BJ (cell line): ENCODE results near the gene CAMK2D. TPM values are rescaled to one million over a fixed set of nuclear protein-coding genes. Genes with fewer than 3 reads are reported as not detected.

Source experiments
- CTCF ChIA-PET: fragments of 350-600 bp; formaldehyde crosslinking; extraction: SDS; loops from one replicate; lab custom pipeline; 2021; ENCODE audit warnings: antibody characterized with exemption, inconsistent platforms; lab: Yijun Ruan, JAX
- POLR2A ChIA-PET: fragments of 300-600 bp; sonication (Branson Sonifier 250); formaldehyde crosslinking; extraction: SDS; loops from one replicate; lab custom pipeline; 2021; ENCODE audit warnings: antibody characterized with exemption; lab: Charles Lee
- DNase-seq: peaks from one replicate; pipeline ENCODE4 v3.0.0-alpha.2; 2011; ENCODE audit warnings: low read depth
- H3K27me3 ChIP-seq: 2 replicates; pipeline ENCODE4 v1.6.0; 2011; ENCODE audit warnings: low read length; ENCODE audit not compliant: control insufficient read depth, insufficient read depth
- H3K36me3 ChIP-seq: 2 replicates; pipeline ENCODE4 v1.5.1; 2011; ENCODE audit warnings: low read length; ENCODE audit not compliant: control insufficient read depth, insufficient read depth
- H3K4me3 ChIP-seq: 2 replicates; pipeline ENCODE4 v1.5.1; 2011; ENCODE audit warnings: low read depth, mild to moderate bottlenecking, control low read depth, low read length
- polyA plus RNA-seq: library from polyadenylated mRNA; depleted of rRNA; stranded (reverse); fragments of >200 nt; gene quantifications from 2 replicates; pipeline ENCODE4 v1.2.3, GENCODE V29; 2011
- TF ChIP-seq, protein P1 (sequence below): IDR thresholded peaks from 2 replicates; pipeline ENCODE4 v1.5.1; 2011; ENCODE audit warnings: low read depth, mild to moderate bottlenecking, control low read depth, inconsistent platforms, low read length, moderate library complexity; ENCODE audit not compliant: insufficient read depth

The CAMK2D gene
- polyA plus RNA-seq, 1 experiment: 41.8 TPM

GRCh38 chr4:113697429-113697828, 64.1 kb downstream of the CAMK2D start:
- CTCF ChIA-PET: no interaction called here
- TF ChIP-seq, protein P1, sequence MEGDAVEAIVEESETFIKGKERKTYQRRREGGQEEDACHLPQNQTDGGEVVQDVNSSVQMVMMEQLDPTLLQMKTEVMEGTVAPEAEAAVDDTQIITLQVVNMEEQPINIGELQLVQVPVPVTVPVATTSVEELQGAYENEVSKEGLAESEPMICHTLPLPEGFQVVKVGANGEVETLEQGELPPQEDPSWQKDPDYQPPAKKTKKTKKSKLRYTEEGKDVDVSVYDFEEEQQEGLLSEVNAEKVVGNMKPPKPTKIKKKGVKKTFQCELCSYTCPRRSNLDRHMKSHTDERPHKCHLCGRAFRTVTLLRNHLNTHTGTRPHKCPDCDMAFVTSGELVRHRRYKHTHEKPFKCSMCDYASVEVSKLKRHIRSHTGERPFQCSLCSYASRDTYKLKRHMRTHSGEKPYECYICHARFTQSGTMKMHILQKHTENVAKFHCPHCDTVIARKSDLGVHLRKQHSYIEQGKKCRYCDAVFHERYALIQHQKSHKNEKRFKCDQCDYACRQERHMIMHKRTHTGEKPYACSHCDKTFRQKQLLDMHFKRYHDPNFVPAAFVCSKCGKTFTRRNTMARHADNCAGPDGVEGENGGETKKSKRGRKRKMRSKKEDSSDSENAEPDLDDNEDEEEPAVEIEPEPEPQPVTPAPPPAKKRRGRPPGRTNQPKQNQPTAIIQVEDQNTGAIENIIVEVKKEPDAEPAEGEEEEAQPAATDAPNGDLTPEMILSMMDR: no peak
- POLR2A ChIA-PET: no interaction called here
- no peak overlapping the region for H3K4me3 ChIP-seq
- no peak for DNase-seq
- no peaks in the 10 kb centered on the region for H3K27me3 ChIP-seq
- H3K36me3 ChIP-seq: no peaks in the 10 kb centered on the region

DNA sequence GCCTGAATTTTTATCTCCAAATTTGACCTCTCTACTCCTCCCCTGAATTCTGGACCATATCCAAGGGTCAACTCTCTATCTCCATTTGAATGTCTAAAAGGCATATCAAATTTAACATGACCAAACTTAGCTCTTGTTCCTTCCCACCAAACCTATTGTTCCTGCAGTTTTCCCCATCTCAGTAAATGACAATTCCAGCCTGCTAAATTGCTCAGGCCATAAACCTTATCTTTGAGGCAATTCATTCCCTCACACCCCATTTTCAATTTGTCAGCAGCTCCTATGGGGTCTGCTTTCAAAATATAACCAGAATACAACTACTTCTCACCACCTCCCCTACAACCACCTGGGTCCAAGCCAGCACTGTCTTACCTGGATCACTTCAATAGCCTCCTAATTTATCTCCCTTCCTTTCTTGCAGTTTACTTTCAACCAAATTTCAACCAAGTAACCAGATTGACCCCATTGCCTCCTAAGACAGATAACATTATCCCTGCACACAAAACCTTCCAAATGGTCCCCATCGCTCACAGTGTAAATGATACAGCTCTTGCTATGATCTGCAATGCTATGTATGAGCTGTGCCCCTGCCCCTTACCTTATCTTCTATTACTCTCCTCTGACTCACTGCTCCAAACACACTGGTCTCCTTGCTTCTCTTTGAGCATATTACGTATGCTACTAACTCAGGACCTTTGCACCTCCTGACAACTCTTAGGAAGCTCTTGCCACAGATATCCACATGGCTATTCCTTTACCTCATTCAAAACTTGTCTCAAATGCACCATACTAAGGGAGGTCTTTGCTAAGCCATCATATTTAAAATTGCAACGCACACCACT, 66.0 kb downstream of the CAMK2D start:
- POLR2A ChIA-PET: no interaction called here
- DNase-seq: no peak
- Histone ChIP-seq H3K4me3 (no peak overlapping the region), H3K36me3 (no peaks in the 10 kb centered on the region), H3K27me3 (no peaks in the 10 kb centered on the region)
- CTCF ChIA-PET: interaction anchor here (0.6 kb wide), 1 partner anchor 242 kb away, joined by 3 read pairs; no protein-coding TSS in a partner anchor
- TF ChIP-seq, protein P1: no peak

DNA sequence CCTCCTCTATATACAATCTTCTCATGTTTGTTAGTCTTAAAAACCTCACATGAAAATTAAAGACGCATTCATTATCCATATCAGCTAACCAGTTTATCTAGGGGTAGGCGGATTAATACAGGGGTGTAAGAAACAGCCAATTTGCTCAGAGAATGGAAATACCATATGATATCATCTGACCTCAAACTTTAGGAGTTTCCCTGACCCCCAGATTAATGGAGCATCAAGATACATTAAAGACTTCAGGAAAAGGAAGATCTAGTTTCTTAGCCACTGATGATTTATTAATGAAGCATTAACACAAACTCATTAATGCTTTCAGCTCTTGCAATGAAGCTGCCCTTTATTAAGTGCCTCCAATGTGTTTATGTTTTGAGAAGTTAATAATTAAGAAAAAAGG, 67.5 kb downstream of the CAMK2D start:
- DNase-seq: no peak
- ChIA-PET POLR2A (no interaction called here), CTCF (interaction anchor here (1.2 kb wide), 1 partner anchor 10 kb away, joined by 8 read pairs; no protein-coding TSS in a partner anchor)
- TF ChIP-seq, protein P1: no peak
- Histone ChIP-seq H3K27me3 (no peaks in the 10 kb centered on the region), H3K36me3 (no peaks in the 10 kb centered on the region), H3K4me3 (no peak overlapping the region)

- TF ChIP-seq, protein P1: no peak
- POLR2A ChIA-PET: no interaction called here
Measured at GRCh38 chr4:113692809-113693411, 68.6 kb downstream of the CAMK2D start.

DNA sequence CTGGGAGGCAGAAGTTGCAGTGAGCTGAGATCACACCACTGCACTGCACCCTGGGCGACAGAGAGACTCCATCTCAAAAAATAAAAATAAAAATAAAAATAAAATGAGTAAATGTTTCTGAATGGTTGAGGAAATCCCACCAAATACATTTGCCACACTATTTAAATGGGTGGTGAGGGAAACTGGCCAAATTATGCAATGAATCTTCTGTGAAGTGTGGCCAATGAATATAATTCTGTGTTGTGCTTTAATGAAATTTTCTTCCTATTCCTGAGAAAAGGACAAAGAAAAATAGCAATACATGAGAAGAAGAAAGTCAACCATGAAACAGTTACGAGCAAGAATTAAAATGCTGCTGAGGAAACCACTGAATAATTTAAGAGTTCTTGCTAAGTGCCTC, 69.9 kb downstream of the CAMK2D start:
- no peaks in the 10 kb centered on the region for H3K27me3 ChIP-seq
- CTCF ChIA-PET: no interaction called here
- DNase-seq: no peak
- no peaks in the 10 kb centered on the region for H3K36me3 ChIP-seq
- TF ChIP-seq, protein P1: no peak
- no peak overlapping the region for H3K4me3 ChIP-seq
- POLR2A ChIA-PET: no interaction called here

More at GRCh38 chr4:113692809-113693411, 68.6 kb downstream of the CAMK2D start:
- CTCF ChIA-PET: no interaction called here
- Histone ChIP-seq H3K36me3 (no peaks in the 10 kb centered on the region), H3K27me3 (no peaks in the 10 kb centered on the region), H3K4me3 (no peak overlapping the region)
- peak; percentile 58 for DNase-seq
